H1 (cell line): ENCODE measurements around the gene TSEN54. TPM values are rescaled to one million over a fixed set of nuclear protein-coding genes. Genes with fewer than 3 reads are reported as not detected.

ENCODE experiments used
- ATF3 ChIP-seq: IDR thresholded peaks from 2 replicates; pipeline ENCODE4 v1.6.1; 2011; ENCODE audit warnings: low read depth, mild to moderate bottlenecking, low read length; ENCODE audit not compliant: insufficient read depth
- BCL11A ChIP-seq, 2 experiments: IDR thresholded peaks; one replicate each; pipeline ENCODE4 v1.6.1; 2011; ENCODE audit warnings: low read depth in 2 of 2, low read length in 2 of 2, mild to moderate bottlenecking in 2 of 2
- CHD2 ChIP-seq: IDR thresholded peaks from 2 replicates; pipeline ENCODE4 v1.6.1; 2012; ENCODE audit warnings: low read length, improper control_type of control experiment
- JUN ChIP-seq: IDR thresholded peaks from 2 replicates; pipeline ENCODE4 v1.6.1; 2011; ENCODE audit warnings: low read depth, mild to moderate bottlenecking, improper control_type of control experiment, low read length
- PHF8 ChIP-seq: fragments of 200-600 bp; sonication (generic); conservative IDR thresholded peaks from 2 replicates; pipeline ENCODE4 v1.7.1; 2012; ENCODE audit warnings: low read depth, mild to moderate bottlenecking, inconsistent platforms, low read length, moderate library complexity
- SAP30 ChIP-seq: fragments of 300-600 bp; sonication (generic); IDR thresholded peaks from 2 replicates; pipeline ENCODE4 v1.7.1; 2012; ENCODE audit warnings: low read length, moderate library complexity, mild to moderate bottlenecking, inconsistent platforms; ENCODE audit not compliant: insufficient read depth, insufficient replicate concordance
- SP4 ChIP-seq: IDR thresholded peaks from 2 replicates; pipeline ENCODE4 v1.6.1; 2012; ENCODE audit warnings: low read length, inconsistent platforms
- polyA plus RNA-seq, 7 experiments: library from polyadenylated mRNA; depleted of rRNA in 3 of 7; stranded (reverse) in 5 of 7; unstranded in 2 of 7; fragments of >200 nt in 5 of 7; fragments of 200-250 nt in 2 of 7; gene quantifications; 1 replicate in 5 of 7; 2 replicates in 1 of 7; 4 replicates in 1 of 7; pipeline versions ENCODE4 v1.2.1 to v1.2.3, GENCODE V29; 2011 to 2013; ENCODE audit warnings: missing spikeins in 2 of 7, mixed read lengths in 2 of 7
- total RNA-seq: library from RNA; stranded (reverse); fragmentation: NEBNext Ultra II Directional; extraction: Animal tissue kit (Norgen Biotek cat#: 25700); gene quantifications from 2 replicates; pipeline ENCODE4 v1.2.1, GENCODE V29; 2021

Gene TSEN54
- total and polyA plus RNA-seq, 2 of the 8 experiments (the other 6 are each of a cell fraction or from before 2014, with no cell fraction given): 43.6 to 60.3 TPM

GRCh38 chr17:75494326-75494877, 21.9 kb upstream of the TSEN54 start (continued):
- no peak for TF ChIP-seq SAP30
- TF ChIP-seq BCL11A (IDR thresholded peaks at IDR 0.05; ENCODE audit: low read depth in 2 of 2, low read length in 2 of 2): no peak
- TF ChIP-seq JUN: no peak
- no peak for TF ChIP-seq CHD2
- no peak for TF ChIP-seq ATF3
- no peak for TF ChIP-seq SP4
- TF ChIP-seq PHF8: no peak
